NCI-H2196 treated with DMSO at 0.1 percent for 48 hours (cell line): ENCODE measurements around the gene KRT38.
"Not testable (repeated sequence)": the region's sequence is repeated elsewhere in the genome, so short reads cannot be mapped to it uniquely, and the experiment has no call there.

ENCODE experiments used
- DNase-seq: peaks from one replicate; lab custom pipeline; 2025; ENCODE audit not compliant: unreplicated experiment; lab: John Stamatoyannopoulos, UW

KRT38 gene

GRCh38 chr17:41463746-41464145 lies 23.0 kb upstream of the KRT38 start:
- DNase-seq, result no peak

GRCh38 chr17:41462705-41463104 lies 21.9 kb upstream of the KRT38 start:
- no peak for DNase-seq

GRCh38 chr17:41457676-41458075 lies 16.9 kb upstream of the KRT38 start:
- no peak for DNase-seq

- DNase-seq, result no peak
Observed at GRCh38 chr17:41456204-41456603, 15.4 kb upstream of the KRT38 start.

GRCh38 chr17:41455236-41455635 lies 14.5 kb upstream of the KRT38 start:
- DNase-seq, result no peak

GRCh38 chr17:41453066-41453465 lies 12.3 kb upstream of the KRT38 start:
- no peak for DNase-seq

GRCh38 chr17:41452281-41452680 lies 11.5 kb upstream of the KRT38 start:
- no peak for DNase-seq

- no peak for DNase-seq
Observed at GRCh38 chr17:41451154-41451728, 10.5 kb upstream of the KRT38 start.

GRCh38 chr17:41449008-41449407 lies 8.2 kb upstream of the KRT38 start:
- DNase-seq, result no peak

- no peak for DNase-seq
Observed at GRCh38 chr17:41448506-41448905, 7.7 kb upstream of the KRT38 start.

- no peak for DNase-seq
Observed at GRCh38 chr17:41446806-41447205, 6.0 kb upstream of the KRT38 start.

- no peak for DNase-seq
Observed at GRCh38 chr17:41444640-41445039, 3.9 kb upstream of the KRT38 start.

- no peak for DNase-seq
Observed at GRCh38 chr17:41444186-41444585, 3.4 kb upstream of the KRT38 start.

- DNase-seq, result no peak
Observed at GRCh38 chr17:41442739-41443138, 2.0 kb upstream of the KRT38 start.

GRCh38 chr17:41439375-41439774 lies 1.4 kb downstream of the KRT38 start:
- no peak for DNase-seq

- no peak for DNase-seq
Observed at GRCh38 chr17:41437769-41438168, 3.0 kb downstream of the KRT38 start.

GRCh38 chr17:41437254-41437653 lies 3.5 kb downstream of the KRT38 start:
- no peak for DNase-seq

- DNase-seq, result no peak
Observed at GRCh38 chr17:41434415-41434814, 6.4 kb downstream of the KRT38 start.

GRCh38 chr17:41434005-41434404 lies 6.8 kb downstream of the KRT38 start:
- no peak for DNase-seq

GRCh38 chr17:41433586-41433985 lies 7.2 kb downstream of the KRT38 start:
- no peak for DNase-seq

- DNase-seq, result not testable (repeated sequence)
Observed at GRCh38 chr17:41430376-41430775, 10.4 kb downstream of the KRT38 start.

GRCh38 chr17:41429667-41430066 lies 11.1 kb downstream of the KRT38 start:
- no peak for DNase-seq

GRCh38 chr17:41428591-41429291 lies 12.0 kb downstream of the KRT38 start:
- no peak for DNase-seq
